T-helper 17 cell (primary cell): ENCODE results near the gene SPG7. TPM values are rescaled to one million over a fixed set of nuclear protein-coding genes. Genes with fewer than 3 reads are reported as not detected.
A peak's percentile ranks its signal among the peaks of the same experiment; 100 is the strongest.
"Not testable (repeated sequence)": the region's sequence is repeated elsewhere in the genome, so short reads cannot be mapped to it uniquely, and the experiment has no call there.

Experiments used
- ATAC-seq: fragments of 150-1000 bp; cut with Tn5 transposase; 2 replicates; pipeline ENCODE4 v1.10.0; 2021; ENCODE audit warnings: mild to moderate bottlenecking, moderate library complexity
- DNase-seq, 3 donors: peaks; one replicate each; pipeline versions ENCODE4 v3.0.0 to v3.0.0-alpha.2; 2020 to 2021
- H3K9me3 ChIP-seq: one replicate; pipeline ENCODE4 v1.7.0; 2013; ENCODE audit warnings: low read length, mild to moderate bottlenecking; ENCODE audit not compliant: control insufficient read depth, poor library complexity, severe bottlenecking
- H3K27ac Mint-ChIP-seq: one replicate; pipeline ENCODE4 v1.8.0; 2022; ENCODE audit warnings: mild to moderate bottlenecking, moderate library complexity, mixed read lengths
- H3K27me3 Mint-ChIP-seq: one replicate; pipeline ENCODE4 v1.8.0; 2022; ENCODE audit warnings: mixed read lengths
- H3K36me3 Mint-ChIP-seq: one replicate; pipeline ENCODE4 v1.8.0; 2022; ENCODE audit warnings: low read depth, mixed read lengths
- H3K4me1 Mint-ChIP-seq: one replicate; pipeline ENCODE4 v1.8.0; 2022; ENCODE audit warnings: mild to moderate bottlenecking, mixed read lengths
- H3K4me3 Mint-ChIP-seq: one replicate; pipeline ENCODE4 v1.8.0; 2022; ENCODE audit warnings: mild to moderate bottlenecking, moderate library complexity, mixed read lengths
- total RNA-seq, 4 donors: library from RNA in 2 of 4; stranded (reverse) in 2 of 4; gene quantifications; one replicate each; pipeline ENCODE4 v1.2.3 and lab custom pipeline; 2022 to 2026

Gene SPG7
- total RNA-seq, 2 donors from 2014 or later: 140 to 154 TPM

DNA sequence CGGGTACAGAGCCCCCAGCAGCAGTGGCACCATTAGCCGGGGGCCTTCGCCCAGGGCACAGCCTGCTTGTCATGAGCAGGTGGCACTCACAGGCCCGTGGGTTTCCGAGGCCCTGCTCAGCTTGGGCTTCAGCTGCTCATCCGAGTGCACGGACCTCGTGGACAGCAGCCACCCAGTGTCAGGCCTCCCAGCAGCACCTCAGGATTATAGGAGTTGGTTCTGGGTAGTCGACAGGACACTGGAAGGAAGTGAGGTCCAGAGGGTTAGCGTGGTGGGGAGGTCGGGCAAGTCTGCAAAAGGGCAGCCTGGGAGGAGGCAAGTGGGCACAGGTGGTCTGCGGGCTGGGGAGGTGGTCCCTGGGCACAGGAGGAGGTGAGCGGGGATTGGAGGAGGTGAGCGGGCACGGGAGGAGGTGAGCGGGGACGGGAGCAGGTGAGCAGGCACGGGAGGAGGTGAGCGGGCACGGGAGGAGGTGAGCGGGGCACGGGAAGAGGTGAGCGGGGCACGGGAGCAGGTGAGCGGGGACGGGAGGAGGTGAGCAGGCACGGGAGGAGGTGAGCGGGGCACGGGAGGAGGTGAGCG lies 62.2 kb downstream of the SPG7 start:
- no peaks in the 10 kb centered on the region for H3K9me3 ChIP-seq
- Mint-ChIP-seq H3K27ac (no peak overlapping the region), H3K4me3 (no peak overlapping the region), H3K36me3 (no peaks in the 10 kb centered on the region), H3K27me3 (no peaks in the 10 kb centered on the region), H3K4me1 (peaks cover 14% of the 10 kb centered on the region)
- DNase-seq (no peak), ATAC-seq (no peak)

DNA sequence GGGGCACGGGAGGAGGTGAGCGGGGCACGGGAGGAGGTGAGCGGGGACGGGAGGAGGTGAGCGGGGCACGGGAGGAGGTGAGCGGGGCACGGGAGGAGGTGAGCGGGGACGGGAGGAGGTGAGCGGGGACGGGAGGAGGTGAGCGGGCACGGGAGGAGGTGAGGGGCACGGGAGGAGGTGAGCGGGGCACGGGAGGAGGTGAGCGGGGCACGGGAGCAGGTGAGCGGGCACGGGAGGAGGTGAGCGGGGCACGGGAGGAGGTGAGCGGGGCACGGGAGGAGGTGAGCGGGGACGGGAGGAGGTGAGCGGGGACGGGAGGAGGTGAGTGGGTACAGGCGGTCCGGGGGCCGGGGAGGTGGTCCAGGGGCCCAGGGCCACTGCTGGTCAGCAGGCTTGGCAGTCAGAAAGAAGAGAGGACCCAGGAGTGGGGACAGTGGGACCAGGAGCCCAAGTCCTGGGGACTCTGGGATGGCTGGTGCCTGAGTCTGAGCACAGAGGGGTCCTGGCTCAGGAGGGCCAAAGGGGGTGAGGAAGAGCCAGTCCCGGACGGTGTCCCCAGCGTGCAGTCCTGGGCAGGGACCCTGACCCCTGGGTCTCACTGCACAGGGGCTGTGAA lies 62.9 kb downstream of the SPG7 start:
- peak overlapping the region; percentile 71 for H3K27ac Mint-ChIP-seq
- not testable (repeated sequence) for H3K4me3 Mint-ChIP-seq, H3K36me3 Mint-ChIP-seq

DNA sequence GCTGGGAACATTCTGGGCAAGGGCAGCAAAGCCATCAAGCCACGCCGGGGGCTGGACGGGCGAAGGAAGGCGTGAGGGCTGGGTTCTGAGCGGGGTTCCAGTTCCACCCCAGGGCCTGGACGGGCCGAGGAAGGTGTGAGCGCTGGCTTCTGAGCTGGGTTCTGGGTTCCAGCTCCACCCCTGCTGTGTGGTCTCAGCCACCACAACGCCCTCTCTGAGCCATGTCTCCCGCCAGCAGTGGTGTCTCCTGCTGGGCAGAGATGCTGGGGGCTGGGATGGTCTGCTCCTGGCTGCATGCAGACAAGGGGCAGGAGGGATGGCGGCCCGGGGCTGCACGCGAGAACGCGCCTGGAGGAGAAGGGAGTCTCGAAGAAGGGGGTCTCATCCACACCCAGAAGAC lies 63.4 kb downstream of the SPG7 start:
- no peaks in the 10 kb centered on the region for H3K36me3 Mint-ChIP-seq
- H3K4me3 Mint-ChIP-seq: no peak overlapping the region
- H3K27ac Mint-ChIP-seq: peak overlapping the region; percentile 71
- H3K9me3 ChIP-seq: no peaks in the 10 kb centered on the region
- peaks cover 8% of the 10 kb centered on the region for H3K4me1 Mint-ChIP-seq
- ATAC-seq (no peak), DNase-seq (no peak)
- H3K27me3 Mint-ChIP-seq: no peaks in the 10 kb centered on the region

More for the DNA sequence above, 62.9 kb downstream of the SPG7 start:
- ATAC-seq, H3K9me3 ChIP-seq, H3K27me3 Mint-ChIP-seq, DNase-seq, H3K4me1 Mint-ChIP-seq: not testable (repeated sequence)

DNA sequence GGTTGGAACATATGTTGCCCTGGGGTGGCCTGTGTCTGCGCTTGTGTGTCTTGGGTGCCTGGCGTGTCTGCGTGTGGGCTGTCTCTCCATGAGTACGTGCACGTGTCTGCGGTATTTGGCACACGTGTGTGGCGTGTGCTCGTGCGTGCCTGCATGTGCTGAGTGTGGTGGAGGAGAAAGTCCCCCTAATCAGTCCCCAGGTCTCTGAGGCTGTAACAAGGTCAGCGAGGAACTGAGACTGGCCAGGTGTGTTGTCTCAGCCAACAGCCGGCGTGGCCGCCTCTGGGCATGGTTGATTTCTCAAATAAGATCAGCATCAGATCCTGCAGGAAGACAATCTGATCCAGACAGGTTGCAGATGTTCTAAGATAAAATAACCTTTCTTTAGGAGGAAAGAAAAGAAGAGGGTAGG lies 63.9 kb downstream of the SPG7 start:
- H3K27me3 Mint-ChIP-seq: no peaks in the 10 kb centered on the region
- H3K36me3 Mint-ChIP-seq: no peaks in the 10 kb centered on the region
- peak overlapping the region; percentile 7 for H3K4me3 Mint-ChIP-seq
- ATAC-seq (peak; percentile 20), DNase-seq (no peak)
- H3K9me3 ChIP-seq: no peaks in the 10 kb centered on the region
- H3K27ac Mint-ChIP-seq: peak overlapping the region; percentile 71
- H3K4me1 Mint-ChIP-seq: peaks cover 8% of the 10 kb centered on the region

DNA sequence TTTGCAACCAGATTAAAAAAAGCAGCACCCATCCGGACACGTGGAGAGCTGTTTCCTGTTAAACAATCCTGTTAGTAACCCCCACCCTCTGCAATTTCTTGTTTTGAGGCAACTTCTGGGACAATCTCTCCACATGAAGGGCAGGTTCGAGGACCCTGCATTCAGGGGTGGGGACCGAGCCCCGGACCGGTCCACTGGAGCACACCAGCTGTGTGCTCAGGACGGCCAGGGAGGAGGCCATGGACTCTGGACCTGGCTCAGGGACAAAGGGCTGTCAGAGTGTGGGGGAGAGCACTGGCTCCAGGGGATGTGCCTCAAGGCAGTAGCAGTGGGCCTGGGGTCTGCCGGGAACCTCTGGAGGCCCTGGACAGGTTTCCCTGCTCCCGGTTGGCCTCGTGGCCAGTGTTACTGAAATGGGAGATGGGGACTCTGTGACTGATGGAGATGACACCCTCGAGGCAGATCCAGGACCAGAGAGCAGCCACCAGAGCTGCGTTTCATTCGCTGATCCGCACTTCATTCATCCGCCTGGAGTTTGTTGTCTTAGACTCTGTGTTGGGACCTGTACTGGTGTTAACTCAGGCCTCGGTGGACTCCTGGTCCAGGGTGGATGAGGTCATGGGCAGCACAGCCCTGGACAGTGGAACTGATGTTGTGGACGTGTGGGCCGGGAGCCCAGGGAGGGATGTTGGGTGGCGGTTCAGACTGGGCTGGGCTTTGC lies 64.4 kb downstream of the SPG7 start:
- Mint-ChIP-seq H3K4me3 (peak overlapping the region; percentile 55), H3K27me3 (no peaks in the 10 kb centered on the region), H3K36me3 (no peaks in the 10 kb centered on the region), H3K4me1 (peaks cover 10% of the 10 kb centered on the region), H3K27ac (no peak overlapping the region)
- ATAC-seq (no peak), DNase-seq (no peak)
- no peaks in the 10 kb centered on the region for H3K9me3 ChIP-seq

DNA sequence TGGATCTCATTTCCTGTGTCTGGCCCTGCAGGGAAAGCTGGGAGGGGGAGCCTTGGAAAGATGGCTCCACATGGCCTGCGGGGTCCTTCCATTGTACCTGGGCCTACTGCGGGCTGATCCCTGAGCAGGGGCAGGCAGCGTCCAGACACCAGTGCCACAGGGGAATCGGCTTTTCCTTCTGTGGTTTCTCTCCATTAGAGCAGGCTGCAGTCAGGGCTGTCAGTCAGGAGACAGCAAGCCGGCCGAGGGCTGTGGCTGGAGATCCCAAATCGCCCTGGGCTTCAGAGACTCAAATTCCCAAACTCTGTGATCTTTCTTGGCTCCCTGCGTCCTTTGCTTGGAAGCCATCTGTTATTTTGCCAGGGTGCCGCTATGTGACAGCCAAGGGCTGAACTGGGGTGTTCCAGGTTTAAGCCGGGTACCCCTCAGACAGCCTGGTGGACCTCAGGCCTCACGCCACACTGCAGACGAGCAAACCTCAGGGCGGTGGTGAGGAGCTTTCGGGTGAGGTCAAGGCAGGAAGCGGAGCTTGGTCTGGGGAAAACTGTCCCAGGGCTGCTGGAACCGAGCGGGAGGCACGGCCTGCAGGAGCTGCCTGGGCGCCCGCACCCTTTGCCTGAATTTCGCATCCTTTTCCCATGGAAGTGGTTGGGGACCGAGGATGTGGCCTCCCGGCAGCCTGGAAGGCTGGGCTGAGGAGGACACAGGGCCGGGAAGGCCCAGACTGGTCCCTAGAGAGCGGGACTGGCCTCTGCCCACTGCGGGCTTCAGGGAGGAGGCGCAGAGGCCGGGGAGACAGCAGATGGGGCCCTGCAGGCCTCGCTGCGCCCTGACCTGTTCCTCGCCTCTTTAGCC lies 65.8 kb downstream of the SPG7 start:
- H3K4me3 Mint-ChIP-seq: peak overlapping the region; percentile 72
- no peak for ATAC-seq
- H3K27me3 Mint-ChIP-seq: no peaks in the 10 kb centered on the region
- no peaks in the 10 kb centered on the region for H3K9me3 ChIP-seq
- H3K27ac Mint-ChIP-seq: peak overlapping the region; percentile 47
- peaks cover 10% of the 10 kb centered on the region for H3K4me1 Mint-ChIP-seq
- DNase-seq: no peak
- H3K36me3 Mint-ChIP-seq: no peaks in the 10 kb centered on the region

DNA sequence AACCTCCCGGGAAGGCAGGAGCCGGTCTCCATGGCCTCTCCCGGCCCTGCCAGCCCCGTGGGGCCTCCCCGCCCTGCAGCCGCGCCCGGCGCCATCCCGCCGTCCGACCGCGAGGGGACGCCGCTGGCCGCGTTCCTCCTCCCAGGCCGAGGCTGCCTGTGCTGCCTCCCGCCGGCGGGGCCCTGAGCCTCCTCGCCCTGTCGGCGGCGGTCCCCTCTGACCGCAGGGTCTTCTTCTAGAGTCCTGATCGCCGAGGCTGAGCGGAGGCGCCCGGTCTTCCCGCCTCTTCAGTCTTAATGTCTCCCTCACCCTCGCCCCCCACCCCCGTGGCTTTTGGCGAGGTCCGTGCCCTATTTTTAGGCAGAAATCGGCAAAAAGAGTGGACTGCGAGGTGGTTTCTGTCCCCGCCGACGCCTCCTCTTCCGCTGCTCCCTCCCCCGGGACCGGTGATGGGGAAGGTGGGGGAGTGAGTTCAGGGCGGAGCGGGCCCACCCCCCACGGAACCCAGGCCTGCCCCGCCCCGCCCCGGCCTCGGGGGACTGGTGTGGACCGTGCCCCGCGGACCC lies 66.6 kb downstream of the SPG7 start:
- Mint-ChIP-seq H3K27me3 (no peaks in the 10 kb centered on the region), H3K27ac (no peak overlapping the region), H3K4me3 (peak overlapping the region; percentile 76), H3K36me3 (no peaks in the 10 kb centered on the region), H3K4me1 (peaks cover 10% of the 10 kb centered on the region)
- ATAC-seq: peak; percentile 71
- H3K9me3 ChIP-seq: no peaks in the 10 kb centered on the region
- peak; percentile 37 to 52 (median 48) for DNase-seq

DNA sequence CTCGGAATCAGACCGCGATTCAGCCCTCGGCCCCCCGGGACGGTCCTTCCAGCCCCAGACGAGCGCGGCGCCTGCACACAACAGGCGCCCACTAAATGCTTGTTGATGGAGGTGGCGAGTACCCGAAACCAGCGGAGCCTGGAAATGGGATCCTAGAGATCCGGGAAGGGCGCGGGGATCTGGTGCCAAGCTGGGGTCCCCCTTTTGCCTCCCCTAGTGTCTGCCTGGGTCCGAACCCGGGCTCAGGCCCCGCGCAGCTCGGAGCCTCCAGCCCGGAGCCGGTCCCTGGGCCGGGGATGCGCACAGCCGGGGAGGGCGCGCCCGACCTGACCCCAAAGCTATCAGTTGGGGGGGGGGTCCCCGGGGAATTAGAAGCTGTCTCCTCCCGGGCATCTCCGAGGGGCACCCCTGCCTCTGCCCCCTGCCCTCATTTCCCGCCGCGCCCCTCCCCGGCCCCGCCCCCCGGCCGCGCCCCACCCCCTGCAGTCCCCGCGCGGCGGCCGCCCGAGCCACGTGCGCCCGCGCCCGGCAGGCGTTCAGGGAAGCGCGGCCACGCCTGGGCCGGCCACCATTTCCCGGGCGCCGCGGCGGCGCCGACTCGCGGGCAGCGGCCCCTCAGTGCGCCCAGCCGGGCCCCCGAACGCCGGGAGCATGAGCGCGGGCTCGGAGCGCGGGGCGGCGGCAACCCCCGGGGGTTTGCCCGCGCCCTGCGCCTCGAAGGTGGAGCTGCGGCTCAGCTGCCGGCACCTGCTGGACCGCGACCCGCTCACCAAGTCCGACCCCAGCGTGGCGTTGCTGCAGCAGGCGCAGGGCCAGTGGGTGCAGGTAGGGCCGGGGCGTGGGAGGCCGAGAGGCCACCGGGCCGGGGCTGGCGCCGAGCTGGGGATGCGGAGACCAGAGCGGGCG lies 67.3 kb downstream of the SPG7 start, which contains the start of gene CPNE7:
CPNE7 (plus strand) TSS at position 512 of the 906 bp plus-strand sequence; CDS start at position 652, 140 bp downstream.
- no peak for DNase-seq
- no peak within 1 kb of the TSS for H3K27ac Mint-ChIP-seq
- H3K4me3 Mint-ChIP-seq: peak within 1 kb of the TSS; percentile 76
- no peaks in the 10 kb centered on the region for H3K36me3 Mint-ChIP-seq
- H3K27me3 Mint-ChIP-seq: no peaks in the 10 kb centered on the region
- H3K4me1 Mint-ChIP-seq: peaks cover 10% of the 10 kb centered on the region
- H3K9me3 ChIP-seq: no peaks in the 10 kb centered on the region
- ATAC-seq: peak; percentile 53

DNA sequence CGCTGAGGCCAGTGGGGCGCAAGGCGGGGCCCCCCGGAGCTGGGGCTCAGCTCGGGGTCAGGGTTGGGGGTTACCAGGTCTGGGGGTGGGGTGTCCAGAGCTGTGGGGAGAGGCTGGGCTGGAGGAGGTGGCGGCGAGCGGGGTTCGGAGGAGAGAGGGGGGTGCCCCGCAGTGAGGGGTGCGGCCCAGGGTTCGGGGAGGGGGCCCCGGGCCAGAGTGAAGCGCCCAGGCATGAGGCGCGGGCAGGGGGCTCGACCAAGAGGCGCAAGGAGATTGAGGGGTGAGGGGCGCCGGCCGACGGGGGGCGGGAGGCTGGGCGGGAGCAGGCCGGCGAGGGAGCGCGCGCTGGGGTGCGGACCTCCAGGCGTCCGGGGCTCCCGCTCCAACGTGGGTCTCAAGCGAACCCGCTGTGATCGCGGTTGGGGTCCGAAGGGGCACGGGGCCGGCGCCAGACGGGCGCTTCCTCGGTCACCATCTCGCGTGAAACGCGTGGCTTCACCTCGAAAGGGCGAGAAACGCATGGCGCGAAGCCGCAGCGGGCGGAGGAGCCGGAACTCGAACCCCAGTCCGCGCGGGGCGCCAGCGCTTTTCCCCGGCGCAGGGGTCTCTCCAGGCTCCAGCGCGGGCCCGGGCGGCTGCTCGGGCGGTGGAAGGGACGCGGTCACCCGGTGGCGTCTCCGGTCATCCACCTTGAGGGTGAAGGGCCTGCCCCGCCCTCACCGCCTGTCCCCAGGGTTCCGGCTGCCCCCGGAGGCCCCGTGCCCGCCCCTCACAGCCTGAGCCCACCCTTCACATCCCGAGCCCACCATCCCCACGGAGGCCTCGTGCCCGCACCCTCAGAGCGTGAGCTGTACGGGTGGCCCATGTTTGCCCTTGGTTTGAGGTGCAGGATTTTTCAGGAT lies 68.2 kb downstream of the SPG7 start:
- Mint-ChIP-seq H3K4me3 (no peak overlapping the region), H3K4me1 (peaks cover 10% of the 10 kb centered on the region), H3K36me3 (no peaks in the 10 kb centered on the region), H3K27me3 (no peaks in the 10 kb centered on the region), H3K27ac (no peak overlapping the region)
- ATAC-seq: no peak
- DNase-seq: no peak
- no peaks in the 10 kb centered on the region for H3K9me3 ChIP-seq

DNA sequence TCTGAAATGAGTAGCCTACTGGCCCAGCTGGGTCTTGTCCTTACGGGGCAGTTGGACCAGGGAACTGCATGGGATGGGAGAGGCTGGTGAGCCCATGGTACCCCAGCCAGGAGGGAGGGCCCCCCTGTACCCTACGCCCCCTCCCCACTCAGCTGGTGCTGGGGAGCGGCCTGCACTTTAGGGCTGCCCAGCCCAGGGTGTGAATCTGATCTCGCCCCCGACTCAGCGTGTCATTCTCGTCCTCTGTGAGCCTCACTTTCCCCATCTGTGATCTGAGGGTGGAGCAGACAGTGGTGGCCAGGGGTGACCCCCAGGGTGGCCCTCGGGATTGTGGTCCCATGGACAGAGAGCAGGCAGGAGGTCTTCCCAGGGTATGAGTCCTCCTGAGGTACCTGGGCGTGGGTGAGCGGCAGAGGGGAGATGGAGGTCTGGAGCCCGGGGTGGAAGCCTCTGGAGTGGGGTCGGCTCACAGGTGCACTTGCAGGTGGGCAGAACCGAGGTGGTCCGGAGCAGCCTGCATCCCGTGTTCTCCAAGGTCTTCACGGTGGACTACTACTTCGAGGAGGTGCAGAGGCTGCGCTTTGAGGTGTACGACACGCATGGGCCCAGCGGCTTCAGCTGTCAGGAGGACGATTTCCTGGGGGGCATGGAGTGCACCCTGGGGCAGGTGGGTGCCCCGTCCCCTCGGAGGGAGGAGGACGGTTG lies 69.0 kb downstream of the SPG7 start:
- no peak for DNase-seq
- H3K36me3 Mint-ChIP-seq: no peaks in the 10 kb centered on the region
- H3K4me3 Mint-ChIP-seq: peak overlapping the region; percentile 25
- no peaks in the 10 kb centered on the region for H3K9me3 ChIP-seq
- no peak for ATAC-seq
- H3K27me3 Mint-ChIP-seq: no peaks in the 10 kb centered on the region
- H3K4me1 Mint-ChIP-seq: peaks cover 4% of the 10 kb centered on the region
- H3K27ac Mint-ChIP-seq: no peak overlapping the region

DNA sequence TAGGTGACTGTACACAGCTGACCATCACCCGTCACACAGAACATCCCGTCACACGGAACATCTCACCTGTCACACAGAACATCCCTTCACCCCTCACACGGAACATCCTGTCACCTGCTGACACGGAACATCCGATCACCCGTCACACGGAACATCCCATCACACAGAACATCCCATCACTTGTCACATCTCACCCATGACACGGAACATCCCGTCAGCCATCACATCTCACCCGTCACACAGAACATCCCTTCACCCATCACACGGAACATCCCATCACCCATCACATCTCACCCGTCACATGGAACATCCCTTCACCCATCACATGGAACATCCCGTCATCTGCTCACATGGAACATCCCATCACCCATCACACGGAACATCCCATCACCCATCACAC lies 71.1 kb downstream of the SPG7 start:
- no peaks in the 10 kb centered on the region for H3K9me3 ChIP-seq
- H3K27me3 Mint-ChIP-seq: no peaks in the 10 kb centered on the region
- H3K4me3 Mint-ChIP-seq: no peak overlapping the region
- no peaks in the 10 kb centered on the region for H3K36me3 Mint-ChIP-seq
- no peak for ATAC-seq
- H3K27ac Mint-ChIP-seq: no peak overlapping the region
- DNase-seq: no peak
- H3K4me1 Mint-ChIP-seq: peaks cover 2% of the 10 kb centered on the region
